Liver (tissue), 9 donors: ENCODE measurements around the gene FTO. TPM values are rescaled to one million over a fixed set of nuclear protein-coding genes. Genes with fewer than 3 reads are reported as not detected.

Experiments used
- DNase-seq: peaks from one replicate; pipeline ENCODE4 v3.0.0-alpha.2; 2017; ENCODE audit warnings: low spot score
- H3K27ac ChIP-seq, 2 donors: one replicate each; pipeline ENCODE4 v1.7.0; 2013; ENCODE audit warnings: inconsistent platforms in 2 of 2, low read length in 2 of 2, control low read depth in 1 of 2, low read depth in 1 of 2, mild to moderate bottlenecking in 1 of 2
- H3K27me3 ChIP-seq, 4 donors: one replicate each; pipeline versions ENCODE4 v1.6.1 to v1.7.0; 2013; ENCODE audit warnings: low read length in 3 of 4, inconsistent platforms in 1 of 4, mild to moderate bottlenecking in 1 of 4, moderate library complexity in 1 of 4; ENCODE audit not compliant: control insufficient read depth in 4 of 4, insufficient read depth in 4 of 4
- H3K36me3 ChIP-seq, 4 donors: one replicate each; pipeline versions ENCODE4 v1.6.1 to v1.7.0; 2013; ENCODE audit warnings: low read length in 3 of 4, mild to moderate bottlenecking in 3 of 4, low read depth in 1 of 4, moderate library complexity in 1 of 4; ENCODE audit not compliant: control insufficient read depth in 4 of 4, insufficient read depth in 3 of 4
- H3K4me1 ChIP-seq, 4 donors: one replicate each; pipeline versions ENCODE4 v1.6.1 to v1.7.0; 2013; ENCODE audit warnings: low read length in 3 of 4, mild to moderate bottlenecking in 3 of 4, moderate library complexity in 1 of 4; ENCODE audit not compliant: control insufficient read depth in 4 of 4, insufficient read depth in 4 of 4
- H3K4me3 ChIP-seq, 3 donors: one replicate each; pipeline versions ENCODE4 v1.6.1 to v1.7.0; 2013; ENCODE audit warnings: low read length in 3 of 3, control low read depth in 1 of 3, low read depth in 1 of 3, mild to moderate bottlenecking in 1 of 3
- H3K9ac ChIP-seq, 2 donors: one replicate each; pipeline ENCODE4 v1.7.0; 2013; ENCODE audit warnings: low read length in 2 of 2, mild to moderate bottlenecking in 2 of 2, moderate library complexity in 2 of 2, control low read depth in 1 of 2, low read depth in 1 of 2
- H3K9me3 ChIP-seq, 4 donors: one replicate each; pipeline versions ENCODE4 v1.6.1 to v1.7.0; 2013; ENCODE audit warnings: low read length in 3 of 4; ENCODE audit not compliant: control insufficient read depth in 4 of 4
- FOXA1 ChIP-seq: IDR thresholded peaks from 2 replicates; pipeline ENCODE4 v1.6.1; 2016; ENCODE audit warnings: antibody characterized with exemption
- FOXA2 ChIP-seq: IDR thresholded peaks from 2 replicates; pipeline ENCODE4 v1.6.1; 2016; ENCODE audit warnings: antibody characterized with exemption
- HNF4A ChIP-seq, 2 donors: conservative IDR thresholded peaks; 2 replicates each; pipeline ENCODE4 v1.6.1; 2016; ENCODE audit warnings: antibody characterized with exemption in 2 of 2, mild to moderate bottlenecking in 2 of 2
- HNF4G ChIP-seq: IDR thresholded peaks from 2 replicates; pipeline ENCODE4 v1.6.1; 2016; ENCODE audit warnings: antibody characterized with exemption
- JUND ChIP-seq, 2 donors: IDR thresholded peaks; 2 replicates each; pipeline ENCODE4 v1.6.1; 2016; ENCODE audit warnings: antibody characterized with exemption in 2 of 2
- MAX ChIP-seq: IDR thresholded peaks from 2 replicates; pipeline ENCODE4 v1.6.1; 2016; ENCODE audit warnings: antibody characterized with exemption
- NR2F2 ChIP-seq: IDR thresholded peaks from 2 replicates; pipeline ENCODE4 v1.6.1; 2016; ENCODE audit warnings: antibody characterized with exemption
- RAD21 ChIP-seq, 2 donors: IDR thresholded peaks; 2 replicates each; pipeline ENCODE4 v1.6.1; 2016; ENCODE audit warnings: antibody characterized with exemption in 2 of 2, mild to moderate bottlenecking in 2 of 2
- RXRA ChIP-seq, 2 donors: IDR thresholded peaks; 2 replicates each; pipeline ENCODE4 v1.6.1; 2017 to 2018; ENCODE audit warnings: antibody characterized with exemption in 2 of 2, mild to moderate bottlenecking in 1 of 2
- SP1 ChIP-seq: IDR thresholded peaks from 2 replicates; pipeline ENCODE4 v1.6.1; 2018; ENCODE audit warnings: antibody characterized with exemption, mild to moderate bottlenecking
- YY1 ChIP-seq: IDR thresholded peaks from 2 replicates; pipeline ENCODE4 v1.6.1; 2016; ENCODE audit warnings: antibody characterized with exemption, mild to moderate bottlenecking
- WGBS: extraction: QIAGEN DNeasy Blood & Tissue Kit; methylation state at CpG from one replicate; pipeline ENCODE4 v1.1.7; 2013; 5-methylcytosine and 5-hydroxymethylcytosine counted together
- polyA plus RNA-seq, 2 donors: library from polyadenylated mRNA; stranded (reverse) in 1 of 2; unstranded in 1 of 2; fragments of 200-250 nt in 1 of 2; fragments of >200 nt in 1 of 2; fragmentation: Nextera tagmentation in 1 of 2; extraction: Ambion mirVana in 1 of 2; gene quantifications; one replicate each; pipeline versions ENCODE4 v1.2.1 to v1.2.3, GENCODE V29; 2013 to 2015
- total RNA-seq, 2 donors: library from RNA; depleted of rRNA; stranded (reverse); fragments of >200 nt; gene quantifications; one replicate each; pipeline ENCODE4 v1.2.3, GENCODE V29; 2014
- TF ChIP-seq, protein P1 (sequence below): IDR thresholded peaks from 2 replicates; pipeline ENCODE4 v1.6.1; 2016; ENCODE audit warnings: antibody characterized with exemption, mild to moderate bottlenecking
- TF ChIP-seq, protein P2 (sequence below): IDR thresholded peaks from 2 replicates; pipeline ENCODE4 v1.6.1; 2016; ENCODE audit warnings: antibody characterized with exemption
- donor health status: healthy.
- donor health status: healthy.
- donor health status: healthy.
- donor health status: healthy.
- donor health status: healthy.

The FTO gene
- total and polyA plus RNA-seq, 4 donors: 12.0 to 54.2 (median 24.6) TPM

- TF ChIP-seq, protein P1, sequence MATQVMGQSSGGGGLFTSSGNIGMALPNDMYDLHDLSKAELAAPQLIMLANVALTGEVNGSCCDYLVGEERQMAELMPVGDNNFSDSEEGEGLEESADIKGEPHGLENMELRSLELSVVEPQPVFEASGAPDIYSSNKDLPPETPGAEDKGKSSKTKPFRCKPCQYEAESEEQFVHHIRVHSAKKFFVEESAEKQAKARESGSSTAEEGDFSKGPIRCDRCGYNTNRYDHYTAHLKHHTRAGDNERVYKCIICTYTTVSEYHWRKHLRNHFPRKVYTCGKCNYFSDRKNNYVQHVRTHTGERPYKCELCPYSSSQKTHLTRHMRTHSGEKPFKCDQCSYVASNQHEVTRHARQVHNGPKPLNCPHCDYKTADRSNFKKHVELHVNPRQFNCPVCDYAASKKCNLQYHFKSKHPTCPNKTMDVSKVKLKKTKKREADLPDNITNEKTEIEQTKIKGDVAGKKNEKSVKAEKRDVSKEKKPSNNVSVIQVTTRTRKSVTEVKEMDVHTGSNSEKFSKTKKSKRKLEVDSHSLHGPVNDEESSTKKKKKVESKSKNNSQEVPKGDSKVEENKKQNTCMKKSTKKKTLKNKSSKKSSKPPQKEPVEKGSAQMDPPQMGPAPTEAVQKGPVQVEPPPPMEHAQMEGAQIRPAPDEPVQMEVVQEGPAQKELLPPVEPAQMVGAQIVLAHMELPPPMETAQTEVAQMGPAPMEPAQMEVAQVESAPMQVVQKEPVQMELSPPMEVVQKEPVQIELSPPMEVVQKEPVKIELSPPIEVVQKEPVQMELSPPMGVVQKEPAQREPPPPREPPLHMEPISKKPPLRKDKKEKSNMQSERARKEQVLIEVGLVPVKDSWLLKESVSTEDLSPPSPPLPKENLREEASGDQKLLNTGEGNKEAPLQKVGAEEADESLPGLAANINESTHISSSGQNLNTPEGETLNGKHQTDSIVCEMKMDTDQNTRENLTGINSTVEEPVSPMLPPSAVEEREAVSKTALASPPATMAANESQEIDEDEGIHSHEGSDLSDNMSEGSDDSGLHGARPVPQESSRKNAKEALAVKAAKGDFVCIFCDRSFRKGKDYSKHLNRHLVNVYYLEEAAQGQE: no peak
Measured at GRCh38 chr16:53662072-53662471, 41.9 kb upstream of the FTO start (continued).

GRCh38 chr16:53664724-53665345 is 39.1 kb upstream of the FTO start:
- WGBS: 75% methylated on average over 7 of the region's 7 CpGs
- H3K9me3 ChIP-seq: no peaks in the 10 kb centered on the region
- no peaks in the 10 kb centered on the region for H3K27me3 ChIP-seq
- no peak overlapping the region for H3K9ac ChIP-seq
- no peaks in the 10 kb centered on the region for H3K4me1 ChIP-seq
- DNase-seq: no peak
- TF ChIP-seq FOXA1 (no peak), HNF4G (no peak)
- no peak overlapping the region for H3K4me3 ChIP-seq
- no peaks in the 10 kb centered on the region for H3K36me3 ChIP-seq
- no peak overlapping the region for H3K27ac ChIP-seq

- WGBS: 96% methylated on average over 3 of the region's 3 CpGs
- no peaks in the 10 kb centered on the region for H3K9me3 ChIP-seq
- H3K4me1 ChIP-seq: no peaks in the 10 kb centered on the region
- DNase-seq: no peak
- H3K4me3 ChIP-seq: no peak overlapping the region
- no peak for TF ChIP-seq FOXA2
- TF ChIP-seq JUND (IDR thresholded peaks at IDR 0.05): no peak
- no peak for TF ChIP-seq NR2F2
- TF ChIP-seq HNF4G: no peak
- TF ChIP-seq RXRA (IDR thresholded peaks at IDR 0.05): no peak
- no peak for TF ChIP-seq SP1
- TF ChIP-seq HNF4A (conservative IDR thresholded peaks at IDR 0.05): no peak
- no peak for TF ChIP-seq FOXA1
- TF ChIP-seq MAX: no peak
- TF ChIP-seq, protein P1: no peak
- no peak for TF ChIP-seq RAD21 (IDR thresholded peaks at IDR 0.05)
- TF ChIP-seq, protein P2, sequence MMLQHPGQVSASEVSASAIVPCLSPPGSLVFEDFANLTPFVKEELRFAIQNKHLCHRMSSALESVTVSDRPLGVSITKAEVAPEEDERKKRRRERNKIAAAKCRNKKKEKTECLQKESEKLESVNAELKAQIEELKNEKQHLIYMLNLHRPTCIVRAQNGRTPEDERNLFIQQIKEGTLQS: no peak
- TF ChIP-seq YY1: no peak
- no peak overlapping the region for H3K9ac ChIP-seq
- H3K27ac ChIP-seq: no peak overlapping the region
- H3K36me3 ChIP-seq: no peaks in the 10 kb centered on the region
- H3K27me3 ChIP-seq: no peaks in the 10 kb centered on the region
Measured at GRCh38 chr16:53666786-53667415, 37.1 kb upstream of the FTO start.
